ENCODE results near the gene AKAP8L. TPM values are rescaled to one million over a fixed set of nuclear protein-coding genes. Genes with fewer than 3 reads are reported as not detected.

Gene AKAP8L, protein sequence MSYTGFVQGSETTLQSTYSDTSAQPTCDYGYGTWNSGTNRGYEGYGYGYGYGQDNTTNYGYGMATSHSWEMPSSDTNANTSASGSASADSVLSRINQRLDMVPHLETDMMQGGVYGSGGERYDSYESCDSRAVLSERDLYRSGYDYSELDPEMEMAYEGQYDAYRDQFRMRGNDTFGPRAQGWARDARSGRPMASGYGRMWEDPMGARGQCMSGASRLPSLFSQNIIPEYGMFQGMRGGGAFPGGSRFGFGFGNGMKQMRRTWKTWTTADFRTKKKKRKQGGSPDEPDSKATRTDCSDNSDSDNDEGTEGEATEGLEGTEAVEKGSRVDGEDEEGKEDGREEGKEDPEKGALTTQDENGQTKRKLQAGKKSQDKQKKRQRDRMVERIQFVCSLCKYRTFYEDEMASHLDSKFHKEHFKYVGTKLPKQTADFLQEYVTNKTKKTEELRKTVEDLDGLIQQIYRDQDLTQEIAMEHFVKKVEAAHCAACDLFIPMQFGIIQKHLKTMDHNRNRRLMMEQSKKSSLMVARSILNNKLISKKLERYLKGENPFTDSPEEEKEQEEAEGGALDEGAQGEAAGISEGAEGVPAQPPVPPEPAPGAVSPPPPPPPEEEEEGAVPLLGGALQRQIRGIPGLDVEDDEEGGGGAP
- 73.9 TPM for total RNA-seq
- 10 to 100 TPM; 52.8 to 84.5 (median 66.5) TPM for polyA plus RNA-seq (ENCODE audit: insufficient read depth in 1 of 8, insufficient read length in 8 of 8, low replicate concordance in 1 of 8)
- long read RNA-seq, donor 1, partial matches to known transcripts, result 6 of 8 reads
- long read RNA-seq, donor 1, other reads (novel, unspliced or antisense), result 0 of 8 reads
- long read RNA-seq, donor 2, partial matches to known transcripts, result 0 of 3 reads
- long read RNA-seq, donor 2, other reads (novel, unspliced or antisense), result 0 of 3 reads
- long read RNA-seq, donor 3, transcript AKAP8L-201 (14 exons, 2,146 nt), result major isoform, 7 of 15 reads
- long read RNA-seq, donor 3, partial matches to known transcripts, result 5 of 15 reads
- long read RNA-seq, donor 3, other reads (novel, unspliced or antisense), result 0 of 15 reads
- long read RNA-seq, donor 4, partial matches to known transcripts, result 0 of 6 reads
- long read RNA-seq, donor 4, other reads (novel, unspliced or antisense), result 0 of 6 reads
- long read RNA-seq, donor 5, transcript AKAP8L-201 (14 exons, 2,146 nt), result major isoform, 6 of 9 reads
- long read RNA-seq, donor 5, partial matches to known transcripts, result 0 of 9 reads
- long read RNA-seq, donor 5, other reads (novel, unspliced or antisense), result 0 of 9 reads
- long read RNA-seq, donor 6, transcript AKAP8L-201 (14 exons, 2,146 nt), result major isoform, 6 of 36 reads
- long read RNA-seq, donor 6, partial matches to known transcripts, result 26 of 36 reads
- long read RNA-seq, donor 6, other reads (novel, unspliced or antisense), result 0 of 36 reads
- long read RNA-seq, donor 7, partial matches to known transcripts, result 6 of 9 reads
- long read RNA-seq, donor 7, other reads (novel, unspliced or antisense), result 0 of 9 reads
- long read RNA-seq, donor 8, partial matches to known transcripts, result 11 of 14 reads
- long read RNA-seq, donor 8, other reads (novel, unspliced or antisense), result 0 of 14 reads
- long read RNA-seq, donor 9, partial matches to known transcripts, result 0 of 3 reads
- long read RNA-seq, donor 9, other reads (novel, unspliced or antisense), result 0 of 3 reads
- long read RNA-seq, donor 10, transcript AKAP8L-201 (14 exons, 2,146 nt), result major isoform, 8 of 11 reads
- long read RNA-seq, donor 10, partial matches to known transcripts, result 0 of 11 reads
- long read RNA-seq, donor 10, other reads (novel, unspliced or antisense), result 0 of 11 reads
- long read RNA-seq, donor 11, partial matches to known transcripts, result 0 of 1 reads
- long read RNA-seq, donor 11, other reads (novel, unspliced or antisense), result 0 of 1 reads

DNA sequence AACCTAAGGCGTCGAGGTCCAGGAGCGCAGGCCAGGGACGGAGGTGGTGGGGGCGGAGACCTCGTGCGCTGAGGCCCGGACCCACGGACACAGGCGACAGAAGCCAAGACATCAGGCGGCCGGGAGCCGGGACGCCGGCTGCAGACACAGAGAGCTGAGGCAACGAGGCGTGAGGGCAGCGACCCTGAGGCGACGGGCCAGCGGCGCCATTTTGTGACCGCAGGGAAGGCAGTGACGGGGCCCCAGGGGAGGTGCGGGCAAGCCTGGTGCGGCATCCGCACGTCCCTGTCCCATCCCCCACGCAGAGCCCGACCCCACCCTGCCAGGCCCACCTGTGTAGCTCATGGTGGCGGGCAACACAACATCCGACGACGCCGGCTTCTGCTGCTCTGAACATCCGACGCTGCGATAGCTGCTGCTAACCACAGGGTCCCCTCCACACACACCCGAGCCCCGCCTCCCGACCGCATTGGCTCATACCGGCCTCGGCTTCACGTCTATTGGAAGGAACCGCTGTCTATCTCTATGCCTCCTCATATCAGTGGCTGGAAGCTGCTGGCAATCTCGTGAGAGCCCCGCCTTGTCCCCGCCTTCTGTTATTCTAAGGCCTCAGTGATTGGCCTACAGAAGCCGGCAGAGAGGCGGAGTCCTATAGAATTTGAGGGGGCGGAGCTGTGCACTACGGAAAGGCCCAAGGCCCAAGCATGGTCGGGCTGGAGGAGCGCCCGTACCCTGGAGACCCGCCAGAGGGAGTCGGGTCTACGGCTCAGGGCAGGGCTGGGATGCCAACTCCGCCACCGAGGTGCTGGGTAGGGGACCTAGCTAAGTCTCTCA is at the start of gene AKAP8L:
TSS of gene AKAP8L (minus strand) at position 410 of the 834 bp plus-strand sequence. CDS start at position 345, 65 bp downstream.
- peaks cover 5% of the 10 kb centered on the region for H3K9me3 ChIP-seq (replicated peaks; ENCODE audit: control insufficient read depth, low read depth, low read length)
- peak; percentile 100 for DNase-seq
- WGBS (ENCODE audit: insufficient coverage), result 0% methylated on average over 60 of the region's 61 CpGs
- H3K4me3 ChIP-seq (ENCODE audit: low read length), result peak within 1 kb of the TSS; percentile 99
- no peaks in the 10 kb centered on the region for H3K27me3 ChIP-seq (ENCODE audit: control insufficient read depth, insufficient read depth, low read length)
- H3K27ac ChIP-seq (ENCODE audit: low read length), result peak within 1 kb of the TSS; percentile 91
- H3K4me1 ChIP-seq (ENCODE audit: control insufficient read depth, insufficient read depth, low read length), result peaks cover 46% of the 10 kb centered on the region
- peaks cover 32% of the 10 kb centered on the region for H3K36me3 ChIP-seq (ENCODE audit: control insufficient read depth, insufficient read depth, low read length)

DNA sequence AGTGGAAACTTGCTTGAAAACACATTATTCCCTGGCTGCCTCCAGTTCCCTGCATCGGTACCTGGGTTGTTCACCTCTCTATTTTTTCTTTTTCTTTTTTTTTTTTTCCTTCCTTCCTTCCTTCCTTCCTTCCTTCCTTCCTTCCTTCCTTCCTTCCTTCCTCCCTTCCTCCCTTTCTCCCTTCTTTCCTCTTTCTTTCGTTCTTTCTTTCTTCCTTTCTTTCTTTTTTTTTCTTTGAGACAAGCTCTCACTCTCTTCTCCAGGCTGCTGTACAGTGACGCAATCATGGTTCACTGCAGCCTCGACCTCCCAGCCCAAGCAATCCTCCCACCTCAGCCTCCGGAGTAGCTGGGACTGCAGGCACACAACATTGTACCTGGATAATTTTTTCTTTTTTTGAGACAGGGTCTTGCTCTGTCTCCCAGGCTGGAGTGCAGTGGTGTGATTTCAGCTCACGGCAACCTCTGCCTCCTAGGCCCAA is 49.0 kb upstream of the AKAP8L start:
- WGBS (ENCODE audit: insufficient coverage), result 69% methylated on average over 5 of the region's 6 CpGs
- Histone ChIP-seq H3K27me3 (ENCODE audit: control insufficient read depth, insufficient read depth, low read length) (peaks cover 55% of the 10 kb centered on the region), H3K36me3 (ENCODE audit: control insufficient read depth, insufficient read depth, low read length) (no peaks in the 10 kb centered on the region), H3K4me3 (ENCODE audit: low read length) (no peak overlapping the region), H3K27ac (ENCODE audit: low read length) (no peak overlapping the region), H3K4me1 (ENCODE audit: control insufficient read depth, insufficient read depth, low read length) (peaks cover 3% of the 10 kb centered on the region), H3K9me3 (replicated peaks; ENCODE audit: control insufficient read depth, low read depth, low read length) (peaks cover under 1% of the 10 kb centered on the region)
- no peak for DNase-seq

DNA sequence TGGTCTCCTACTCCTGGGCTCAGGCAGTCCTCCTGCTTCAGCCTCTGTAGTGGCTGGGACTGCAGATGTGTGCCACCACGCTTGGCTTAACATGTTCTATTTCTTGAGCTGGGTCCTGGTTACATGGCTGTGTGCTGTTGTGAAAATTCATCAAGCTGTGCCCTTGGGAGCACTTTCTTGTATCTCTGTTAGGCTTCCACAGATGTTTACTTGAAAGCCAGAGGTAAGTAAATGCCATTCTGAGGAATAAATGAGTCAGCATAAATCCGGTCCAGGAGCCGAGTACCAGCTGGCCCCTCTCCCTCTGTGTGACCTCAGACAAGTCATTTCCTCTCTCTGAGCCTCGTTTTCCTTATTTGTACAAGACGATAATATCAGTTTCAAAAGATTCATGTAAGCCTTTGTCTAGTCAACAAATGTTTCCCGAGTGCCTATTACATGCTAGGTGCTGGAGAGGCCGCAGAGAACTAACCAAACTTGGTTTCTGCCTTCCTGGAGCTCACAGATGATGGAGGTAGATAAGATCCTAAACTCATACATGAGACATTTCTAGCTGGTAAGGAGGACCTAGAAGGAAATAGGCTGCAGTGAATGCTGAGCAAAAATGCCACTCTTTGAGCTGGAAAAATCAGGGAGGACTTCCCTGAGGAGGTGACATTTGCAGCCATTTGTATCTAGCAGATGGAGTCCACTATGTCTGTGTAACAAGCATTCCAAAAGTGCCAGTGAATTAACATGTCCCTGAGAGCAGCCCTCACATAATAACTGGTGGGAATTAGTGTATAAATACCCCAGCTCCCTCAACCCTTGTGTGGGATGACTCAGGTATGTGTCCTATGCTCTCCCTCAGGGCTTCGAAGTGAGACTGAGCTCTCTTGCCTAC is 48.3 kb upstream of the AKAP8L start:
- H3K27ac ChIP-seq (ENCODE audit: low read length), result no peak overlapping the region
- no peaks in the 10 kb centered on the region for H3K9me3 ChIP-seq (replicated peaks; ENCODE audit: control insufficient read depth, low read depth, low read length)
- peaks cover 55% of the 10 kb centered on the region for H3K27me3 ChIP-seq (ENCODE audit: control insufficient read depth, insufficient read depth, low read length)
- no peak overlapping the region for H3K4me3 ChIP-seq (ENCODE audit: low read length)
- no peaks in the 10 kb centered on the region for H3K36me3 ChIP-seq (ENCODE audit: control insufficient read depth, insufficient read depth, low read length)
- 44% methylated on average over 7 of the region's 8 CpGs for WGBS (ENCODE audit: insufficient coverage)
- DNase-seq, result no peak
- H3K4me1 ChIP-seq (ENCODE audit: control insufficient read depth, insufficient read depth, low read length), result peaks cover 3% of the 10 kb centered on the region

DNA sequence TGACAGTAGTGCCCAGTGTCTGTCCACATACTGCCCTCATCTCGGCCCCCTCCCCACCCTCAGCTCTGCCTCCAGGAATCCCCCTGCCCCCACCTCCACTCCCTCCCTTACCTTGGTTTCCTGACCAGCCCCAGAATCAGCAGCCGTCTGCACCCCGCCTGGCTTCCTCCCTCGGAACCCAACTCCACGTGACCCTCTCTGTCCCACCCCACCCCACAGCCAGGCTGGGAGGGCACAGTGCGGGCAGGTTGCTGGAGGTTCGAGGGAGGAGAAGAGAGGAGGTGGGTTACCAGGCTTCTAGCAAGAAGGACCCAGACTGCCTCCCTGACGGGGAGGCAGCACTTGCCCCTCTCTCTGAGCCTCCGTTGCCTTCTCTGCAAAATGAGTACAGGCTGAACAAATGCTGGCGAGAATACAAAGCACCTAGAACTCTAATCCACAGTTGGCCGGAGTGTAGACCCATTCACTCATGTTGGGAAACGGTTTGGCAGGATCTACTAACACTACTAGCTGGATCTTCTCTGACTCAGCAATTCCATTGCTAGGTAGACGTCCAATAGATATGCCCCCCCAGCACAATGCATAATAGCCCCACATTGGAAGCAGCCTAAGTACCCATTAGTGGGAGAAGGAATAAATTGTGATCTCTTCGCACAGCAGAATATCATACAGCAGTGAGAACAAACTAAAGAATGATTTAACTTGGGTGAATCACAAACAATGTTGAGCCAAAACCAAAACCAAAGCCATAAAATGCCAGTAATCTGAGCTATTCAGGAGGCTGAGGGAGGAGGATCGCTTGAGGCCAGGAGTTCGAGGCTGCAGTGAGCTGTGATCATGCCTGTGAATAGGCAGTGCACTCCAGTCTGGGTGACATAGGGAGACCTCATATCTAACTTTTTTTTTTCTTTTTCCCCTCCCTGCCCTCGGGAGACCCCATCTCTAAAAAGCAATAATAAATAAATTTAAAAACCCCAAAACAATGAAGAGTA is 45.9 kb upstream of the AKAP8L start, which contains the start of gene RASAL3:
TSS of gene RASAL3 (minus strand) at position 151 of the 992 bp plus-strand sequence. CDS start 186 bp downstream, outside the sequence.
- WGBS (ENCODE audit: insufficient coverage), result 10% methylated on average over 4 of the region's 17 CpGs
- no peak for DNase-seq
- Histone ChIP-seq H3K4me1 (ENCODE audit: control insufficient read depth, insufficient read depth, low read length) (peaks cover under 1% of the 10 kb centered on the region), H3K27ac (ENCODE audit: low read length) (no peak within 1 kb of the TSS), H3K4me3 (ENCODE audit: low read length) (peak within 1 kb of the TSS; percentile 19), H3K27me3 (ENCODE audit: control insufficient read depth, insufficient read depth, low read length) (peaks cover 47% of the 10 kb centered on the region), H3K9me3 (replicated peaks; ENCODE audit: control insufficient read depth, low read depth, low read length) (no peaks in the 10 kb centered on the region), H3K36me3 (ENCODE audit: control insufficient read depth, insufficient read depth, low read length) (no peaks in the 10 kb centered on the region)

DNA sequence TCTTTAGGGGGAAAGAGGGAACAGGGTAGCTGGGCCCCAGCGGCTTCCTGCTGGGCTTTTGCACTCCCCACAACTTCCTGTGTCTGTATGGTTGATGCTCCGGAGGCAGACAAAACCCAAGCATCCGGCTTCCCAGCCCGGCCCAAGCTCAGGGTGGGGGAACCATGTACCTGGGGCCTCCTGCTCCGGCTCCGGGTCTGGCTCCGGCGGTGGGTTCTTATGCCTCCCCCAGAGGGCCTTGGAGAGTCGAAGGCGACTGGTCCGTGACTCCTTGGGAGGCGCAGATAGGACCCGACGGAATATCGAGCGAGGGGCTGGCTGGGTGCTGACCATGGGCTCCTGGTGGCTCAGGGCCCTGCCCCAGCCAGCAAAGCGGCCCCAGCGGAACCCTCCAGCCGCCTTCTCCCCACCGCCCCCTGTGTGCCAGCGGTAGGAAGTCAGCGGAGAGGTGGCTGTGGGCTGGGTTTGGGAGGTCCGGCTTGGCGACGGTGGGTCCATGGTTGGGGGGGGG is 45.1 kb upstream of the AKAP8L start:
- H3K36me3 ChIP-seq (ENCODE audit: control insufficient read depth, insufficient read depth, low read length), result no peaks in the 10 kb centered on the region
- H3K9me3 ChIP-seq (replicated peaks; ENCODE audit: control insufficient read depth, low read depth, low read length), result no peaks in the 10 kb centered on the region
- no peak for DNase-seq
- no peaks in the 10 kb centered on the region for H3K4me1 ChIP-seq (ENCODE audit: control insufficient read depth, insufficient read depth, low read length)
- 32% methylated on average over 11 of the region's 25 CpGs for WGBS (ENCODE audit: insufficient coverage)
- no peak overlapping the region for H3K27ac ChIP-seq (ENCODE audit: low read length)
- H3K27me3 ChIP-seq (ENCODE audit: control insufficient read depth, insufficient read depth, low read length), result peaks cover 40% of the 10 kb centered on the region
- peak overlapping the region; percentile 19 for H3K4me3 ChIP-seq (ENCODE audit: low read length)

DNA sequence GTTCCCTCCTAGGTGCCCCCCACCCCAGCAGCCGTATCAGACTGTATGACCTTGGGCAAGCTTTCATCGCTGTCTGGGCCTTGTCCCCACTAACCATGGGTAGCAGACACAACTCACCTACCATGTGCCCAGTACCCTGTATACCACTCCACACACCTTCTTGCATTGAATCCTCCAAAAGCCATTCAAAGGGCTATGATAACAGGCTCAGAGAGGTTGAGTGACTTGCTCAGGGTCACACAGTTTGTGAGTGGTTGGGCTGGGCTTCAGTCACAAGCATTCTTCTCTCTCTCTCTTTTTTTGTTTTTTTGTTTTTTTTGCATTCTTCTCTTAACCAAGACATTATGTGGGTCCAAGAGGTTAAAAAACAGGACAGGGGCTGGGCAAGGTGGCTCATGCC is 42.9 kb upstream of the AKAP8L start:
- no peak overlapping the region for H3K27ac ChIP-seq (ENCODE audit: low read length)
- no peak for DNase-seq
- H3K9me3 ChIP-seq (replicated peaks; ENCODE audit: control insufficient read depth, low read depth, low read length), result no peaks in the 10 kb centered on the region
- no peak overlapping the region for H3K4me3 ChIP-seq (ENCODE audit: low read length)
- 80% methylated on average over 2 of the region's 2 CpGs for WGBS (ENCODE audit: insufficient coverage)
- H3K27me3 ChIP-seq (ENCODE audit: control insufficient read depth, insufficient read depth, low read length), result peaks cover 48% of the 10 kb centered on the region
- H3K36me3 ChIP-seq (ENCODE audit: control insufficient read depth, insufficient read depth, low read length), result no peaks in the 10 kb centered on the region
- H3K4me1 ChIP-seq (ENCODE audit: control insufficient read depth, insufficient read depth, low read length), result peaks cover 9% of the 10 kb centered on the region

Data from muscle of leg (tissue), 16 donors.